Measurements from ENCODE around the gene HTT-AS.
A peak's percentile ranks its signal among the peaks of the same experiment; 100 is the strongest.
"Not testable (repeated sequence)": the region's sequence is repeated elsewhere in the genome, so short reads cannot be mapped to it uniquely, and the experiment has no call there.

Gene HTT-AS

DNA sequence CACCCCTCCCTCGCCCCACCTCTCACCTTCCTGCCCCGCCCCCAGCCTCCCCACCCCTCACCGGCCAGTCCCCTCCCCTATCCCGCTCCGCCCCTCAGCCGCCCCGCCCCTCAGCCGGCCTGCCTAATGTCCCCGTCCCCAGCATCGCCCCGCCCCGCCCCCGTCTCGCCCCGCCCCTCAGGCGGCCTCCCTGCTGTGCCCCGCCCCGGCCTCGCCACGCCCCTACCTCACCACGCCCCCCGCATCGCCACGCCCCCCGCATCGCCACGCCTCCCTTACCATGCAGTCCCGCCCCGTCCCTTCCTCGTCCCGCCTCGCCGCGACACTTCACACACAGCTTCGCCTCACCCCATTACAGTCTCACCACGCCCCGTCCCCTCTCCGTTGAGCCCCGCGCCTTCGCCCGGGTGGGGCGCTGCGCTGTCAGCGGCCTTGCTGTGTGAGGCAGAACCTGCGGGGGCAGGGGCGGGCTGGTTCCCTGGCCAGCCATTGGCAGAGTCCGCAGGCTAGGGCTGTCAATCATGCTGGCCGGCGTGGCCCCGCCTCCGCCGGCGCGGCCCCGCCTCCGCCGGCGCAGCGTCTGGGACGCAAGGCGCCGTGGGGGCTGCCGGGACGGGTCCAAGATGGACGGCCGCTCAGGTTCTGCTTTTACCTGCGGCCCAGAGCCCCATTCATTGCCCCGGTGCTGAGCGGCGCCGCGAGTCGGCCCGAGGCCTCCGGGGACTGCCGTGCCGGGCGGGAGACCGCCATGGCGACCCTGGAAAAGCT lies at the start of gene HTT-AS, which contains the start of gene HTT:
Gene HTT-AS (minus strand): TSS at position 461 of the 768 bp plus-strand sequence.
Gene HTT (plus strand): TSS at position 604 of the 768 bp plus-strand sequence. CDS start 145 bp downstream, at position 749.
- DNase-seq = peak; percentile 91 to 96

DNA sequence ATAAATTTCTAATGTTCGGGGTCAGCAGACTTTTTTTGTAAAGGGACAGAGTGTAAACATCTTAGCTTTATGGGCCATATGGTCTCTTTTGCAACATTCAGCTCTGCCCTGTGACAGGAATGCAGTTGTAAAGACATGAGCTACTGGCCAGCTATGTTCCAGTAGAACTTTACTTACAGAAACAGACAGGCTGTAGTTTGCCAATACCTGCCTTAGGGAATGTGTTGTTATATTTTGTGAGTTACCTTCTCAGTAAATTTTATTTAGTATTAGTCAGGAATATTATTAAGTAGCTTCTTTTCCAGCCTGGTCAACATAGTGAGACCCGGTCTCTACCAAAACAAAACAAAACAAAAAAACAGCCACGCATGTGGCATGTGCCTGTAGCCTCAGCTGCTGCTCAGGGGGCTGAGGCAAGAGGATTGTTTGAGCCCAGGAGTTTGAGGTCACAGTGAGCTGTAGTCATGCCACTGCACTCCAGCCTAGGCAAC lies 48.9 kb upstream of the HTT-AS start:
- DNase-seq = no peak

DNA sequence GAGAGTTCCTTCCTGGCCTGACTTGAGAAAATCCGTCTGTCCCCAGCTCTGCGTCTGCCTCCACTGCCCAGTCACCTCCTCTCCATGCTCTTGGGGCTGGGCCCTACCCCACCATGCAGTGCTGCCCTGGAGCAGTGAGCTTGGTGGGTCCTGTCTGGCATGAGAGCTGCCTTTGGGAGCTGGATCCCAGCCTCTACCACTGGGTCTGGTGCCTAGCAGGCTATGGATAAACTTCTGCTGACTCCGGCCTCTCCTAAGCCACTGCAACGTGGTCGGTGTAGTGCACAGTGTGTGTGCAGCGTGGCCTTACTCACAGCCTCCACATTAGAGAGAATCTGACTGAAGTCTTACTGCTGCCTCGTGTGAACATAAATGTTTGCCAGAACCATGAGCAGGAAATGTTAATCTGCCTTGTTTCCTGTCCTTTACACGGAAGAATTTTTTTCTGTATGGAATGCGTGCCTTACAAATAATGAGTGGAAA lies 47.8 kb upstream of the HTT-AS start:
- no peak for DNase-seq

DNA sequence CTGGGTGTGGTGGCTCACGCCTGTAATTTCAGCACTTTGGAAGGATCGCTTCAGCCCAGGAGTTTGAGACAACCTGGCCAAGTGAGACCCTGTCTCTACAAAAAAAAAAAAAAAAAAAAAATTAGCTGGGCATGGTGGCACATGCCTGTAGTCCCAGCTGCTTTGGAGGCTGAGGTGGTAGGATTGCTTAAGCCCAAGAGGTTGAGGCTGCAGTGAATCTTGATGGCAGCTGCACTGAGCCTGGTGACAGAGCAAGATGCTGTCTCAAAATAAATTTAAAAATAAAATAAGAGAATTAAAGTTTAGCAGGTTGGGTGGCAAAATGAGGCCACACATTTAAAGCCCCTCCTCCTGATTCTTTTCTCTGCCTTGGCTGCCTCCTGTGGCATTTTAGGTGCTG lies 47.3 kb upstream of the HTT-AS start:
- DNase-seq = no peak

DNA sequence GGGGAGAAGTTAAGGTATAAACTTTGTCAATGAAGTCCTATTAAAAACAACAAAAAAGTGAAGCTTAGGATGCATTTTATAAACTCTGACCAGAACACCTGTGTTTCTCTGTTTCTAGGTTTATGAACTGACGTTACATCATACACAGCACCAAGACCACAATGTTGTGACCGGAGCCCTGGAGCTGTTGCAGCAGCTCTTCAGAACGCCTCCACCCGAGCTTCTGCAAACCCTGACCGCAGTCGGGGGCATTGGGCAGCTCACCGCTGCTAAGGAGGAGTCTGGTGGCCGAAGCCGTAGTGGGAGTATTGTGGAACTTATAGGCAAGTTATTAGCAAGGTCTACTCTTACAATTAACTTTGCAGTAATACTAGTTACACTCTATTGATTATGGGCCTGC lies 46.8 kb upstream of the HTT-AS start:
- no peak for DNase-seq

DNA sequence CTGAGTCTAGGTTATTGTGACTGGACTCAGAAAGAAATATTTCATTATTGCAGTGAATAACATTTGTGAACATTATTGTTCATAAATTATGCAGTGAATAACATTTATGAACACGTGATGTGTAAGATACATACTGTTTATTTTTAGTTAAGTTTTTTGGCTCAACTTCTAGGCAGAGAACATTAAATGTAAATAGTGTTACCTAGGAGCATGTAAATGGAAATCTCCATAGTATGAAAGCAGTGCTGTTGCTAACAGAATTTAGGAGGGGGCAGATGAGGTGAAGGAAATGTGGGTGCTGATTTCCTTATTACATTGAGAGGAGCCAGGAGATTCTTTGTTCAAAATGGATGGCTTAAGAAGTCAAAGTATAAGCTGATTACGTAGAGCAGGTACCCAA lies 45.1 kb upstream of the HTT-AS start:
- no peak for DNase-seq

DNA sequence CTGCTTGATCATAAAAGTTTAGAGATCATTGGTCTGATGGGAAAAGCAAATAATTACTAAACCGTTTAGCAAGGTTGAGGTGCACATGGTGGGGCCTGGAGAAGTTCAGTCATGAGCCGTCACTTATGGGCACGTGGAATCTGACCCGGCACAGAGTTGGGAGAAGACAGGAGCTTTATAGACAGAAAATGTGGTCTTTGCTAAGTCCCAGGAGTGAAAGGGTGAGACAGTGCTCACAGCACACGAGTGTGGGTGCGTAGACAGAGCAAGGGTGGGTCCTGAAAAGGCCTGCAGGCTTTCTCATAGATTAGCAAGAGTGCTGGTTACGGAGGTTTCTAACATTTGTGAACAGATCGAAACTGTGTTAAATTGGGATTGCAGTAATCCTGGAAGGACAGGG lies 44.0 kb upstream of the HTT-AS start:
- no peak for DNase-seq

GRCh38 chr4:3116955-3117354 lies 42.6 kb upstream of the HTT-AS start:
- DNase-seq = no peak

DNA sequence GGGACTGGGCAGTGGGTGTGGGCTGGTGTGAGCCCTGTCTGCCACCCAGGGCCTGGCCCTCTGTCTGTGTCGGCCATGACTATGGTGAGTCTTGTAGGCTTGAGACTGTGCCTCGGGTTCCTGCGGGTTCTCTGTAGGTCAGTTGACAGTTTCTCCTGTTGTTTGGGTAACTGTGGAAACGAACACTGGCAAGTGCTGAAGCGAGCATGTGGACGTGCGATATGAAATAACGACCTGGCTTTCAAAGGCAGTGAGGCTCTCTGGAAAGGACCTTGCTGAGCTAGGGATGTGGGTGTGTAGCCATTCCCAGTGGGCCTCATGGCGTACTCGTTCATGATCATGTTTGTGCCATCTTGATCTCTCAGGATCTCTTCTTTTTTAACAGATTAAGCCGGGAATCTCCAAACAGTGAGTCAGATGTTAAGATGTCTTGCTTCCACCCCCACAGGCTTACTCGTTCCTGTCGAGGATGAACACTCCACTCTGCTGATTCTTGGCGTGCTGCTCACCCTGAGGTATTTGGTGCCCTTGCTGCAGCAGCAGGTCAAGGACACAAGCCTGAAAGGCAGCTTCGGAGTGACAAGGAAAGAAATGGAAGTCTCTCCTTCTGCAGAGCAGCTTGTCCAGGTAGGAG lies 41.4 kb upstream of the HTT-AS start:
- no peak for DNase-seq

GRCh38 chr4:3114377-3114776 lies 40.0 kb upstream of the HTT-AS start:
- no peak for DNase-seq

GRCh38 chr4:3112609-3113469 lies 38.5 kb upstream of the HTT-AS start:
- no peak for DNase-seq

DNA sequence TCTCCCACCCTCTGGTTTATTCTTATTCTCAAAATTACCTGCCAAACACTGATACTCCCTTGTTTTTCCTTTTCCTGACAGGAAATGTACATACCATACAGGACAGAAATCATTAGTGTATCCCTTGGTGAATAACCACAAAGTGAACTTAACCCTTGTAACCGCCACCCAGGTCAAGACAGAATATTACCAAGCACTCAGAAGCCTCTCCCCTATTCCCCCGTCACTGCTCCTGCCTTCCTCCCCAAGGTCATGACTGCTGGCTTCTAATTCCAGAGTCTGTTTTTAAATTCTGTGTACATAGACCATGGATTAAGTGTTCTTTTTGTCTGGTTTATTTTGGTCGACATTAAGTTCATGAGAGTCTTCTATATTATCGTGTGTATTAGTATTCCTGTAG lies 37.9 kb upstream of the HTT-AS start:
- DNase-seq = no peak

DNA sequence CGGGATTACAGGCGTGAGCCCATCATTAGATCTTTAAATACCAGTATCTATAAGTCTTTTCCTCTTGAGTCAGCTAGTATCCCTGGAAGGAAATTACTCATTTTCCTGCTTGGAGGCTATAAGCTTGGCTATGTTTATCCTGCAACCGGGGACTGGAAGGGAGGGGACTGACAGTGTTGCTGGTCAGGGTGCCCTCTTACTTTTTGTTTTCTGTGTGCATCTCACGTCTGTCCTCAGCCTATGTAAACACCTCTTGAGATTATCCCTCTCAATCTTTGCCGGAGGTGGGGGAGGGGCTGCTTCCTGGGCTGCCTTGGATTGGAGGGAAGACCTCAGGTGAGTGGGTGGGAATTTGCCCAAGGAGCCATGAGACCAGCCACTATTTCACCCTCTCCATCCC lies 37.1 kb upstream of the HTT-AS start:
- DNase-seq = no peak

DNA sequence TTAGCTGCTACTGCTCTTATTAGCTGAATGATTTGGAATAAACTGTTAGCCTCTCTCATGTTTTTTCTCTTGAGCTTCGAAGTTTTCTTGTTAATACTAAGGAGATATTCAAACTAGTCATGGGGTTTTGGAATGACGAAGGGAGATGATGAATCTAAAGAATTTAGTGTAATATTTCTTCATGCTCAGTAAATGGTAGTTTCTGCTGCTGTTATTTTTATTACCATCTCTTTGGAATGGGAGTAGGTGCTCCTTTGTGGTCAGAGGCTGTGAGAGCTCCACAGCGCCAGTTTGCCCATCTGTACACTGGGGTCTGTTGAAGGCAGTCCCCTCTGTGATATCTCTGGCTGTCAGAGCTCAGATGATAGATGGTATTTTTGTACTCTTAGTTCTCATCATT lies 33.9 kb upstream of the HTT-AS start:
- DNase-seq = no peak

DNA sequence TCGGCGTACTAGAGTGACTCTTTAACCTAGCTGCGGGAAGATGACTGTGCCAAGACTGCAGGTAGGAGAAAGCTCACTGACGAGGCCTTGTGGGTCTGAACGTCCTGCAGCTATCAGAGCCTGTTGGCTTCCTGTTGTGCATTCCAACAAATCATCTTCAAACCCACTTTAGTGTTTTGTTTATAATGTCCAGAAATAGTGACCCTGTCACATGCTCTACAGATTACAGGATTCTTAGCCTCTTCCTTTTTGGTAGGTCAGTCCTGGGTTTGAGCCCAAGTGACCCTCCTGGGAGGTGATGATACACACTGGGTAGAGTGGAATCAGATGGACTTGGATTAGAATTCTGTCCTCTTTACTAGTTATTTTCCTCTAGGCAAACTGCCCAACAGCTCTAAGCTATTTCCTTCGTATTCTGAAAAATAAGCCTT lies 33.4 kb upstream of the HTT-AS start:
- DNase-seq = no peak

- no peak for DNase-seq
These were observed 32.9 kb upstream of the HTT-AS start for GRCh38 chr4:3107271-3107670.

- peak; percentile 30 to 74 for DNase-seq
These were observed 32.2 kb upstream of the HTT-AS start for GRCh38 chr4:3106339-3107186.

- no peak for DNase-seq
These were observed 24.0 kb upstream of the HTT-AS start for GRCh38 chr4:3098346-3098745.

DNA sequence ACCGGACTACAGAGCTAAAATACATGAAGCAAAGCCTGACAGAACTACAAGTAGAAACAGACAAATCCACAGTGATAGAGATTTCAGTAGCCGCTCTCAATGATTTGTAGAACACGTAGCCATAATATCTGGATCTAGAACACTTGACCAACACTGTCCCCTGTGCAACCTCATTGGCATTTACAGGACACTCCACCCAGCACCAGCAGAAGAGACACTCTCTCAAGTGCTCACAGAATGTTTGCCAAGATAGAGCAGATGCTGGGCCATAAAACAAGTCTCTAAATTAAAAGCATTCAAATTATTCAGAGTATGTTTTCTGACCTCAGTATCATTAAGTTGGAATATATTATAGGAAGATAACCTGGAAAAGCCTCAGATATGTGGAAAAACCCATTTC lies 21.9 kb upstream of the HTT-AS start:
- DNase-seq = no peak

GRCh38 chr4:3094701-3095100 lies 20.4 kb upstream of the HTT-AS start:
- not testable (repeated sequence) for DNase-seq

DNA sequence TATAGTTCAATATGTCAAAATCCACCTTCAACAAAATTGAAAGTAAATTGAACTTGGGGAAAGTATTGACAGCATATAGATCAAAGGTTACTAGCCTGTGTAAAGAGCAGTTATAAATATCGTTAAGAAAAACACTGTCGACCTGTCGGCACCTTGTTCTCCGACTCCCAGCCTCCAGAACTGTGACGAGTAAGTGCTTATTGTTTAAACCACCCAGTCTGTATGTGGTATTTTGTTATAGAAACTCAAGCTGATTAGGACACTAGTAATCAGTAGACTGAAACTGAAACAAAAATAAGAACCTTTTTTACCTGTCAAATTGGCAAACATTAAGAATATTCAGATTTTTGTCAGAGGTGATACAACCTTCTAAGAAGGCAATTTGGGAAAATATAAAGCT lies 17.1 kb upstream of the HTT-AS start:
- no peak for DNase-seq

- no peak for DNase-seq
These were observed 12.9 kb upstream of the HTT-AS start for GRCh38 chr4:3087115-3087797.

Data from NCI-H526 (cell line).